HG02973 (cell line): ENCODE results near the gene ZP1.
A peak's percentile ranks its signal among the peaks of the same experiment; 100 is the strongest.
"Not testable (repeated sequence)": the region's sequence is repeated elsewhere in the genome, so short reads cannot be mapped to it uniquely, and the experiment has no call there.

Experiments
- ATAC-seq: cut with Tn5 transposase; IDR thresholded peaks from one replicate; pipeline ENCODE4 v1.9.1; 2021; ENCODE audit warnings: moderate library complexity; ENCODE audit not compliant: unreplicated experiment

Gene ZP1

DNA sequence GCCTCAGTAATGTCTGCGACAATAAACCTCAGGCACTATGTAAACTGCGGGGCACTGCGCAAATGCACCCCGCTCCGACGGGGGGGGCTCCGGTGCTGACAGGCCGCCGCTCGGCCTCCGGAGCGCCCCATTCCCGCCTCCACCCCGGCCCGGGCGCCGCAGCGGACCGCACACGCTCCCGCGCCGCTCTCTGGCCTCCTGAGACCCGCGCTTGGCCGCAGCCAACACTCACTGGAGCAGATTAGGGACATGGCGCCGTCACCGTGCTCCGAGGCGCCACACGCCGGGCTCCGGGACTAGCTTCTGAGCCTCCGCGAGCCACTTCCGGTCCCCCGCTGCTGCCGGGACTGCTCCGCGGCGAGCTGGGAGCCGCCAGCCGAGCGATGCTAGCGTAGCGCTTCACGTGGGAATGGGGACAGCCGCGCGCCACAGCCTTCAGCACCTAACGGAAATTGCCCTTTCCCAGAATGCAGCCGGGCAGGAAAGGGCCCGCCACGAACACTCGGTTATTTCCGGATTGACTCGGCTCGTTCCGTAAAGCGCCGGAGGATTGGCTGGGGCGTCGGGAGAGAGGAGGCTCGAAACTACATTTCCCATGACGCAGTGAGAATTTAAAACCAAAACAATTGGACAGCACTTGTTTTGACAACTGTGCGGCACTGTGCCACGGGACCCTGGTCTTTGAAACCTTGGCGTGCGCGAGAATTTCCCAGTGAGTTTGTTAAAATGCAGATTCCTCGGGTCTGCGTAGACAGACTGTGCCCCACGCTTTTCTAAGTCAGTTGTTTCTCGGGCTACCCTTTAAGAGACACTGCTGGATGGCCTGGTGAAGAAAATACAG is 39.0 kb downstream of the ZP1 start, which contains the start of gene PRPF19:
TSS of gene PRPF19 (minus strand) at position 454 of the 841 bp plus-strand sequence. CDS start at position 251, 203 bp downstream.
- ATAC-seq: peak; percentile 61

DNA sequence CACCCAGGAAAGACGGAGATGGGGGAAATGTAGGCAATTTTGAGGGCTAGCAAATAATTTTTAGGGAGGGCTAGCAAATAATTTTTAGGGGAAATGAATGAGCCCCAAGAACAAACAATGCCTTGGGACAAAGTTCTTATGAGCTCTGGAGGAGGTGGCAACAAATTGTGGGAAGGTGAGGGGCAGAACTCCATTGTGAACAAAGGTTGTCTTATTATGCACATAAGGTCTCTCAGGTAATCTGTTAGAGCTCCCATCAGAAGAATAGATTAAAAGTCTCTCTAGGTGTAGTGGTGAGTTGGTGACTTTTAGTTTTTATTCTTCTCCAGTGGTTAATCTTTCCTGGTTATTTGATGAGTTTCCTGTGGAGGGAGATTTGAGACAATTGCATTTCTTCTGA is 41.5 kb downstream of the ZP1 start:
- ATAC-seq: no peak

DNA sequence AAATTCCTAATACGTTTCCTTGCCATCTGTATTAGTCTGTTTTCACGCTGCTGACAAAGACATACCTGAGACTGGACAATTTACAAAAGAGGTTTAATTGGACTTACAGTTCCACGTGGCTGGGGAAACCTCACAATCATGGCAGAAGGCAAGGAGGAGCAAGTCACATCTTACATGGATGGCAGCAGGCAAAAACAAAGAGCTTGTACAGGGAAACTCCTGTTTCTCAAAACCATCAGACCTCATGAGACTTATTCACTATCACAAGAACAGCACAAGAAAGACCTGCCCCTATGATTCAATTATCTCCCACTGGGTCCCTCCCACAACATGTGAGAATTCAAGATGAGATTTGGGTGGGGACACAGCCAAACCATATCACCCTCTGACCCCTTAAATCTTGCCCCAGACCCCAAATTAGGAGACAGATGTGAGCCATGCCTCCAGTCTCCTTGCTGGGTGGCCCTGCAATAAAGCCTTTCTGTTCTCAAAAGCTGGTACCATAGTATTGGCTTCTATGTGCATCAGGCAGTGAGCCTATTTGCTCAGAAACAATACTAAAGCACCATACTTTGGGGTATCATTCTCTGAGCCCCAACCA is 42.4 kb downstream of the ZP1 start:
- ATAC-seq: not testable (repeated sequence)

DNA sequence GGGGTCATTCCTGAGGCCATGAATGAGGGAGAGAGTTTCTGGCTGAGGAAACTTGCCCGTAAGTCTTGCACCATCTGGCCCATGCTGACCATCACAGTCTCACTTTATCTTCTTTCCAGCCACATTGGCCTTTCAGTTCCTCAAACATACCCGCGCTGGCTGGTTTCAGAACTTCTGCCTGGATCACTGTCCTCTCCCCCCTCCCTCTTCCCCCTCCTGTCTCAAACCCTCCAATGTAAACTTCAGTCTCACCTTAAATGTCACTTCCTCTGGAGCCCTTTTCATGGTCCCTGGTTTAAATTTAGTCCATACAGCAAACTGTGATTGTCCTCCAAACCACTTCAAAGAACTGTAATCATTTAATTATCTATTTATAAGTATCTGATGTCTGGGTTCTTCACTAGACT is 42.9 kb downstream of the ZP1 start:
- peak; percentile 27 for ATAC-seq

DNA sequence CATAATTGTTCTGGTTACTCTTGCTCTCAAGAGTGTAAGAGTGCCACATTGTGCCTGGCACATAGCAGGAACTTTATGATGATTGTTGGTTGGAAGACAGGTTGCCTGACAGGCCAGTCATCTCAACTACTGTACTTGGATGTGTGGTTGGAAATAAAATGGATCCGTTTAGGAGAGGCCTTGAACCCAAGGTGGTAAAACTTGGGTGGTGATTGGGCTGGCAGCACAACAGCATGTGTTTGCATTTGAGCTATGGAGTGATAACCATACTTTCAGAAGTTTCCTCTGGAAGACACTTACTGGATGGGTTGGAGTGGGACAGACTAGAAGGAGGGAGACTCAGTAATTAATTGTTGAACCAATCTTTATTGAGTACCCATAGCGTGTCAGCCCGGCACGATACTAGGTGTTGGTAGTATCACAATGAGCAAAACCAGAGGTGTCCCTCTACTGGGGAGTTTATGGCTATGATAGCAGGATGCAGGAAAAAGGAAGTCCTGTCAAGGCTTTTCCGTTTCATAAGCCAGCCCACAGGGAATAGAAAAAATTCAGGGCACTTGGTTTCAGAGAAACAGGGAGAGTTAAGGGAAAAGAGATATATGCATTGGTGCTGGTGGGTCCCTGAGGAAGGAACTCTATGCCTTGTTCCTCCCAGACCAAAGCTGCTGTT is 43.5 kb downstream of the ZP1 start:
- ATAC-seq: no peak

DNA sequence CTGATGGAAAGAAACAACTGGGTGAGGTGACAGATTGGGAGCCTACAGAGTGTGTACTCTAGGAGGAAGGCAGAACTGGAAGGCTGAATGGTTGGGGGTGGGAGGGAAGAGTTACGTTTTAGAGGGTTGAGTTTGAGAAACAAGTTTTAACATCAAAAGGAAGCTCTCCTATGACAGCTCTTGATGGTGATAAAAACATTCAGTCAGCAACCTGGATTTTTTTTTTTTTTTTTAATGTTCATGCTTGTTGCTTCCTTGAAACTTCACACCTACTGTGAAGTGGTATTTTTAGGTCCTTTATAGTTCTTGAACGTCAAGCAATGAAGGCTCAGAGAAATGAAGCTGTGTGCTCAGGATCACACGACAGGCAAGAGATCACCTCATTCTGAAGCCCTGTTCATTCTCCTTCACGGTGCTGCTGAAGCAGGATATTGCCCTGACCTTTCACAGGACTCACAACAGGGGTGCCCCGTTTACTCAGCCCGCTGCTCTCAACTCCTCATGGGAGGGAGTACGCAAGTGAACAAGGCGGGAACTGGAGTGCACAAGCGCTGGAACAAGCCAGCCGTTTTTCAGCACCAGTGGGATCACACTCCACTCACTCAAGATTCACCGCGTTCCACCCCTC is 45.0 kb downstream of the ZP1 start:
- ATAC-seq: no peak

DNA sequence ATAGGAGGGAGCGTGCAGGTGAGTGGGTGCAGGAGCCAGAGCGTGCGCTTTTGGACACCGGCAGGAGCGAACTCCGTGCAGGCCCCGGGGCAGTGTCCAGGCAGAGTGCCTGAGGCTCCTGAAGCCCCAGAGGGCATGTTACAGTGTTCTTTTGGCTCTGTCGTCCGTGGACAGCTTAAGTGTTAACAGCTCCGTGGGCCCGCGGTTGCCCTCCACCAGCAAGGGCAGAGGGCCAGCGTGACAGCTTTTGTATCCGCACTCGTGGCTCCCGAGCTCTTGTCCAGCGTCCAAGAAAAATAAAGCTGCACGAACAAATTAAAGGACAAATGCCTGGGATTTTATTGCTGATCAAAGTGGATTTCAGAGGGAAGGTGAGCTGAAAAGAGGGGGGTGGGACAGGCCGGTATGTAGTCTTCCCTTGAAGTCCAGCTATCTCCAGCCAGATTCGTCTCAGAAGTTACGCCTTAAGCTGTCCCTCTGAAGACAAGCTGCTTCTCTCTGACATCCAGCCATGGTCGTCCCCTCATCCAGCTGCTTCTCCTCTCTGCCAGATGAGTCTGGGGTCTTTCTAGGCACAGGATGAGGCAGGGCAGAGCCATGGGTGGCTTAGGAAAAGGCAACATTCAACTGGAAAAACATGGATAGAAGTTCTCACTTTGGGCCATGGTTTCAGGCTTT is 45.6 kb downstream of the ZP1 start:
- no peak for ATAC-seq

DNA sequence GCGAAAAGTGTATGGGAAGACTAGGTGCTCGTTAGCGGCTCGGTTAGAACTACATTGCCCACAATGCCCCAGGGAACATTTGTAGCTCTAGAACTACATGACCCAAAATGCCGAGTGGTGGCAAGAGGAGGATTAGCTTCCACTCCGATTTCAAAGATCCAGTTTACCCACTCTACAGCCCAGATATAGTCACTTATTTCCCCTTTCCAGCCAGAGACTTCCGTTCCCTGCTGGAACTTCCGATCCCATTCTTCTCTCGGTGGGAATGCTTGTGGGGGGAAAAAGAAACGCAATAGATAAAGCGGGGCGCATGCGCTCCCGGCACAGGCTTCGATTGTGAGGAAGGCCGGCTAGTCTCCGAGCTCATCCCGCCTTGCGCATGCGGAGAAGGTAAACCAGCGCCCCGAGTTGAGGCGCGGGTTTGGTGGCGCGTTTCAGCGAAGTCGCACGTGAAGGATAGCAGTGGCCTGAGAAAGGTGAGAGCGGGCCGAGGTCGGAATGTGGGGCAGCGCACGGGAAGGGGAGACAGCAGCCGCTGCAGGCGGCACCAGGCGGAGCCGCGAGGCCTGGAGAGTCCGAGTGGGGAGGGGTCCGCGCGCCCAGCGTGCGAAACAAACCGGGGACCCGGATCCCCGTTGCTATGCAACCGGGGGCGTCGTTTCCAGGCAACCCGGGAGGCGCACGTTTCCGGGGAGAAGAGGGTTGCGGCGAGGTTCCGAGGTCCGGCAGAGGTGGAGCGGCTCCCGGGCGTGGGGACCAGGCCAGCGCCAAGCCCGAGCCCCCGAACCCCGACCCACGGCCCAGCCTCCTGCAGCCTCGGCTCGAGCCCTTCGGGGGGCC is 46.7 kb downstream of the ZP1 start, which contains the start of gene TMEM109:
TSS of gene TMEM109 (plus strand) at position 366 of the 840 bp plus-strand sequence. CDS start 5,536 bp downstream, outside the sequence.
- peak; percentile 44 for ATAC-seq

DNA sequence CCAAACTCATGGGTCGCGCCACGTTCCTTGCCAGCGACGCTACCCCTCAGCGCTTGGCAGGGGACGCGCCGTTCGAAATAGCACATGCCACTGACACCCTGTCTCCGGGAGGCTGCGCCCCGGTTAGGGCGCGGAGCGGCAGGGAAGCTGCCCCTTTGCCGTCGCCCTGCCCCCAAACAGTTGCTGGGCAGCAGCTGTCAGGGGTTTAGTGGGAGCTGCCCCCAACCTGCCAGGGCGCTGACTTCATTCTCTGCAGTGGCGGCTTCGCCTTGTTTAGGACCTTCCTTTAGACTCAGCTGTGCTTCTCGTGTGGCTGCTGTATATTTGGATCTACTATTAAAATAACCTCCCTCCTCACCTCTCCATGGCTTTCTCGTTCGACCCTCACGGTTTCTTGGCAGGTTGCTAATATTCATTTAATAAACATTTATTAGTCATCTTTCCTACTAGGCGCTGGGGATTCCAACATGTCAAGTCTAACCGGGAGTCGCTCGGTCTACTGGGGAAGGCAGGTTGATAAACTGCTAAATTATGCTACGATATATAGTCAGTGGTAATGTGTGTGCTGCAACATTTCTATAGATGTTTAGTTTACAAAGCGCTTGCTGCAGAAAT is 47.4 kb downstream of the ZP1 start:
- no peak for ATAC-seq

DNA sequence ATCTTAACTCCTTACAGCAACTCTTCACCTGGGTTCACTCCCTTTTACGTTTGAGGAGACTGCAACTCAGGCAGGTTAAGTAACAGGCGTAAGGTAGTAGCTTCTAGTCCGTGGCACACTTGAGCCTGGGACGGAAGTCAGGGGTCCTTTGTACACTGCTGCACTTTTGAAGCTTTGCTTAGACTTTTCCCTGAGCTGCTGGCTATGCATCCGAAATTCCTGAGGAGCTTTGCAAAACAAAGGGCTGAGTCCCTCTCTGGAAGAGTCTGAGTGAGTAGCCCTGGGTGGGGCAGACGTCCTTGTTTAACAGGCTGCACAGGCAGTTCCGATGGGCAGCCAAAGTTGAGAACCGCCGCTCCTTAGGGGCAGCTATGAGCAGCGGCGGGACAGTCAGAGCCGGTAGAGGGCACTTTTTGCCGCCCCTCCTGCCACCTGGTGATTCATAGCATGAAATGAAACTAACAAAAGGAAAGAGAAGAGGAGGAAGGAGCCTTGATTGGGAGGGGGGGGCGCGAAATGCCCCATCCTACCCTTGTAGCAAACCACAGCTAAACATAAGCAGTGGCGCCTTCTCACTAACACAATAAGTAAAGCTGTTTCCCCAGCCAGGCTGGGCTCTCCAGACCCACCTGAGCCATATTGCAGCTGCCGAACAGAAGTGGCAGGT is 48.0 kb downstream of the ZP1 start:
- peak; percentile 38 for ATAC-seq

DNA sequence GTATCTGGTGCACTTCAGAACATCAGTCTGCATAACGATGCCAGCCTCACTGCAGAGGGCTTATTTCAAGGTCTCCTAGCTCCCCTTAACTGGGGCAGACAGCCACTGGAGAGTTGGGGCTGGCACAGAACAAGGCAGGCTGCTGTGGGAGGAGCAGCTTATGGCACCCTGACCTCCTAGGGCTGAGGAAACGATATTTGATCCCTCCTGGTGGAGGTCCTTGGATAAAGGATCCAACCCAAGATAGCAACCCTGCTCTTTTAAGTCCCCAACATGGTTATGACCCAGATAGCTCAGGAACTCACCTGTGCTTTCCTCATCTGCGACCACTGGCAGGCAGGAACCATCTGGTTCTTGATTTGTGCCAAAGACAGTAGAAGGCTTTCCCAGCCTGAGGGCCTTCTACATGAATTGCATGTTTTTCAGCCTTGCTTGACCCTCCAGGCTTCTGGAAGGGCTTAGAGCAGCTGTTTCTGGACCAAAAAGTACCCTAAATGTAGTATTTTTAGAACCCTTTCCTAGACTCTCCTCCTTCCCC is 49.4 kb downstream of the ZP1 start:
- ATAC-seq: no peak

DNA sequence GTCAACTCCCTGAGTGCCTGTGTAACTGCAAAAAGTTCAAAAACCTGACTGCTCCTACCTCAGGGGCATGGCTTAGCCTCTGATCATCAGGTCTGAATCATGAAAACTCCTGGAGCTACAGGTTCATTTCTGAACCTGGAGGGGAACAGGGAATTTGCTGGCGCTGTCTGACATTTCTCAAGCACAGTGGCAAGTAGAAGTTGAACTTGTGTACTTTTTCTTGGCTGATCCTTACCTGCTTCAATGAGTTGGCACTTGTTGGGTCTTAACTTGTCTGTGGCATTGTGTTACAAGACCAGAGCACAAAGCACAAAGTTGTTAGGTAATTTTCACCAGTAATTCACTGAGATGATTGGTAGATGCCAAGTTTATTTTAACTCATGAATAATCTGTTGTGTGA is 49.9 kb downstream of the ZP1 start:
- no peak for ATAC-seq

DNA sequence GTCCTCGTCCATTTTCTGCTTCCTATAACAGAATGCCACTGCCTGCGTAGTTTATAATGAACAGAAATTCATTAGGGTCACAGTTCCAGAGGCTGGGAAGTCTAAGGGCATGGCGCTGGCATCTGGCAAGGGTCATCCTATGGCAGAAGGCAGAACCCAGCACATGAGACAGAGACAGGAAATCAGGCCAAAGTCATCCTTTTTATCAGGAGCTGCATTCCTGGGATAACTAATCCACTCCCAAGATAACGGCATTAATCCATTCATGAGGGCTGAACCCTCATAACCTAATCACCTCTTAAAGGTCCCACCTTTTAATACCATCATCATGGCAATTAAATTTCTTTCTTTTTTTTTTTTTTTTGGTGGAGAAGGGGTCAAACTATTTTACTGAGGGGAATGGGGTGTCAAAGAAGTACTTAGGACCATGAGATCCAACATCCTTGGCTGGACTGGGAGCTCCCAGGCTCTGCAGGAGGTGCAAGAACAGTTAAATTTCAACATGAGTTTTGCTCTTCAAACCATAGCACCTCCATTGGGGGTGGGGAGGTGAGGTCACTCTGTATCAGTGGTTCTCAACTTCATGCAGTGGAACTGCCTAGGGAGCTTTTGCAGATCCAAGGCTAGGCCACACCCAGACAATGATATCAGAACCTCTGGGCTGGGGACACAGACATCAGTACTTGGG is 51.1 kb downstream of the ZP1 start:
- ATAC-seq: no peak

DNA sequence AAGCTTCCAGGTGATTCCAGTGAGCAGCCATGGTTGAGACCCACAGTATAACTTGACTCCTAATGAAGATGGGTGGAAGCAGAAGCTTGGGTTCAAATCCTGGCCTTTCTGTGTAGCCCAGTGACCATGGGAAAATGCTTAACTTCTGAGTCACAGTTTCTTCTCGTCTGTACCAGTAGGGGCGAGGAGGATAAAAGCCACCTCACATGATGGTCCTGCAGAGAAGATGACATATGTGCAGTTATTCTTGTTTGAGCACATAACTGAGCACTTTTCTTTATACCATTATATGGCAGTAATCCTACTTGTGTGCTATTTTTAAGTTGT is 51.6 kb downstream of the ZP1 start:
- no peak for ATAC-seq

DNA sequence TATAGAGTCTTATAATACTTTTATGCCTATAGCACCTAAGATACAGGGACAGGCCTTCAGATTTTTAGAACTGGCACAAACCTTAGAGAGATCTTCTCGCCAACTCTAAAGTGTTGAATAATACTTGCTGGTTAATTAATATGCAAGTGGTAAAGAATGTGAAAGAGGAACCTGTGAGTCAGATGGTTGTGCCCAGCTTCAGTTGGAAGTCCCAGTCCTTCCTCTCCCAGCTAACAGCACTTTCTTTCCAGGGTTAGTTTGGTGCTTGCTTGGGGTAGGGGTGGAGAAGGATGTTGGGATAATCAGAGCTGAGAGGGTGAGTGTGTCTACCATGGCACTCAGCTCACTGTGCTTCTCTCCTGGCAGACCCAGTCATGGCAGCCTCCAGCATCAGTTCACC is 52.0 kb downstream of the ZP1 start:
- no peak for ATAC-seq

DNA sequence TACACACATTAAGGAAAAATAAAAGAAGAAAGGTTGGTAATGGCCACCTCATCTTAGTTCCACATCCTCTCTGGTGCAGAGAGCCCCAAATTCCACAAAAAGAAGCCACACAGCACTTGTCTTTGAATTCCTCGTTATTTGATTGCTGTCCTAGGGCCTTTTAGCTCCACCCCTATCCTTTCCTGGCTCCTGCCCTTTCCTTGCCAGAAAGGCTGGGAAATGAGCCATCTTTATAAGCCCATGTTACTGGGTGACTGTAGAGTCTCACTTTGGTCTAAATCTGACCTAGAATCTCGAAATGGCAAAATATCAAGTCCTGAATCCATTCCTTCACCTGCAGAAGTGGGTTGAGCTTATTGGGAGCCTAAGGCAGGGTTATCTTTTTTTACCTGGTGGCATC is 52.6 kb downstream of the ZP1 start:
- no peak for ATAC-seq

DNA sequence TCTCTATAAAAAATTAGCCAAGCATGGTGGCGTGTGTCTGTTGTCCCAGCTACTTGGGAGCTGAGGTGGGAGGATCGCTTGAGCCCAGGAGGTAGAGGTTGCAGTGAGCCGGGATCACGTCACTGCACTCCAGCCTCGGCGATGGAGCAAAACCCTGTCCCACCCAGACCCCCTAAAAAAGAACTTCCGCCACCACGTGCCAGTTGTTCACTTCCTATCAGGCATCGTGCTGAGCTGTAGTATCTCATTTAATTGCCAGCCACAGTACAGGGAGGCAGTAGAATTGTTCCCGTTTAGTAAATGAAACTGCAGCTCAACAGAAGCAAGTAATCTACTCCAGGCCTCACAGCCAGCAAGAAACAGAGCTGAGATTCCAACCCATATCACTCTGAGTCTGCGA is 53.9 kb downstream of the ZP1 start:
- ATAC-seq: no peak

DNA sequence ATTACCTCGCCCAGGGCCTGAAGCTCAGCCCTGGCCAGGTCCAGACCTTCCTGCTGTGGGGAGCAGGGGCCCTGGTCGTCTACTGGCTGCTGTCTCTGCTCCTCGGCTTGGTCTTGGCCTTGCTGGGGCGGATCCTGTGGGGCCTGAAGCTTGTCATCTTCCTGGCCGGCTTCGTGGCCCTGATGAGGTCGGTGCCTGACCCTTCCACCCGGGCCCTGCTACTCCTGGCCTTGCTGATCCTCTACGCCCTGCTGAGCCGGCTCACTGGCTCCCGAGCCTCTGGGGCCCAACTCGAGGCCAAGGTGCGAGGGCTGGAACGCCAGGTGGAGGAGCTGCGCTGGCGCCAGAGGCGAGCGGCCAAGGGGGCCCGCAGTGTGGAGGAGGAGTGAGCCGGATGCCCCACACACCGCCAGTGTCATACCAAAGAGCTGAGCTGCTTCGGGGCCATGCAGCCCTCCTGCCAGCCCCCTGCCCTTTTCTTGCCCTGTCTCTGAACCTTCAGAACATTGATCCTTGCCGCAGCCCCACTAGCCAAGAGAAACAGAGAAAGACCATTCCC is 54.5 kb downstream of the ZP1 start:
- no peak for ATAC-seq
